ENCODE measurements around the gene SORL1.
"Not testable (repeated sequence)": the region's sequence is repeated elsewhere in the genome, so short reads cannot be mapped to it uniquely, and the experiment has no call there.

SORL1 gene

DNA sequence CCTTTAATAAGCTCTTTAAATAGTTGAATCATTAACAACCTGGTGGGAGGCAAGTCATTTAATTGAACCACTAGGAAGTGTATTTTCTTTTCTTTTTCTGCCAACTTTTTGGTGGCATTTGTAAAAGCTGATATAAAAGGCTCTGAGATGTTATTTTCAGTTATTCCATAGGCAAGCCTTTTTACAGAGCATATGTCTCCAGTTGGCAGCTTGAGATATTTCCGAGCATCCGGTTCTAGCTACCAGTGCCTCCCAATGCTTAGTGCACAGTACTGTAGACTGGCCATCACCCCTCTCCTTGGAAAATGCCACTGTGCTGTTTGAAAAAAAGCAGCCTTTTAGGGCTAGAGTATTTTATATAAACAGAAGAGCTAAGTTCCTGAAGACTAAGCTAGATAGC, 179.3 kb downstream of the SORL1 start:
- DNase-seq (ENCODE audit: low spot score): no peak

DNA sequence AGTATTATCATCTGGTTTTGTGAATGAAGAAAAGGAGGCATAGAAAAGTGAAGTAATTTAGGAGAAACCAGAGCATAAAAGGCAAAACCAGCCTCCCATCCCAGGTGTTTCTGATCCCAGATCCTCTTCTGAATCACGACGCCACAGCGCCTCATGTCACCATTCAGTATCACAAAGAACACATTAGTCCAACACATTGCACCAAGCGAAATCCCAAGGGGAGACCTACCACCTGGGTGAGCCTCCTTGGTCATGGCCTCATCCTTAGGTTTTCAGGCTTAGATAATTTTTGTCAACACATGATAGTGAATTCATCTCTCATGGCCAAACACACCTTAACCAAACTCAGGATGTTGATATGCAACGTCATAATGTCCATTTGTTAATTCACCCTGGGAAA, 182.2 kb downstream of the SORL1 start:
- DNase-seq (ENCODE audit: low spot score): no peak

DNA sequence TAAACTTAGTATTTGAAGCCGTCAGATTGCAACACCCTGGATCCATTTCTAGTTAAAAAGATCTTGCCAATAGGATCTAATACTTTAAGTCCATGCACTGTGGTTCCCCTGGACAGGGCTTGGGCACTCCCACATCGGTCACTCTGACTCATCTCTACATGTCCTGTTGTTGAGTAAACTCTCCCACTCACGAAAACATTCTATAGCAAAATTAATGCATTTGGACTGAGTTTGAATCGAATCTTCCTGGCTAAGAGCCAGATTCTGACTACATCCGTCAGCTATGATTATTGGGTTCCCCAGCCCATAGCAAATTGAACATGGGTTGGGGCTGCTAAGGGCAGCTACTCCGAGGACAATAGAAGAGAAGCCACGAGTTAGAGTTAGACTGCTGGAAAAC, 182.8 kb downstream of the SORL1 start:
- DNase-seq (ENCODE audit: low spot score): no peak

DNA sequence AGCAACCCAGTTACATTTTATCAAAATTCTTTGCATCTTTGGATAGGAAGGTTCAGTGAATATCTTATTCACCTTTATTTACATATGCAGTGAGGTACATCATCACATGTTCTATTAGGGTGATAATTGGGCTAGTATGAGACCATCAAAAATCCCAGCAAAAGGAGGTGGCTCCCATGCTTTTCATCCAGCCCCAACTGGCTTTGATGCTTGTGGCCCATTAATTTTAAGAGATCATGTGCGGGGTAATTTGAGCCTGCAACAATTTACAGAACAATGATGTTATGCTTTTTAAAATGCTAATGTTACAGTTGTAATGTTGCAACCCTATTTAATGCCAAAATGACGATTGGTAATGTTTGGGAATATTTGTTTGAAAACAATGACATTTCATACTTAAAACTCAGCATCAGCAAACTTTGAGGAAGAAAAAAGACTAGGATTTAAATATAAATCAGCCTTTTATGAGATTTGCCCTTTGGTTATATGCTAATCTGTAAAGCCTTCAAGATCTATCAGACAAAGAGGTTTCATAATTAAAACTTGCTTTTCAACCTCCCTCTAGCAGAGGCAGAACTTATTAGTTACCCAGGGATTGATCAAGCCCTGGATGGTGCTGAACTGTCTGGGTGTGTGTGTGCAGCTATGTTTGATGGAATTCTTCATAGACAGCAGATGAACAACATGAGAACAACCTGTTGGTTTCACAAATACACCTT, 184.1 kb downstream of the SORL1 start:
- no peak for DNase-seq (ENCODE audit: low spot score)

DNA sequence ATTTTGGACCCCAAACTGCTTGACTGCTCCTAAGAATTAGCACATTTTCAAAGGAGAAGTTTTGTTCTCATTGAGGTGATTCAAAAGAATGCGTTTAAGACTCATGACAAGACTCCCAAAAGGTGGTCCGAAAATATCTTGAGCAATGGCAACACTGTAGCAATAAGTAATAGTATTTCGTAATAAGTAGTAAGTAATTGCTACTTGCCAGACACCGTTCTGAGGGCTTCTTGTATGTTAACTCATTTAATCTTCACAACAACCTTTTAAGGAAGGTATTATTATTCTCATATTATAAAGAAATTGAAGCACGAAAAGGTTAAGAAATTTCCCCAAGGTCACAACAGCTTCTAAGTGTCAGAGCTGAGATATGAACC, 184.7 kb downstream of the SORL1 start:
- DNase-seq (ENCODE audit: low spot score): no peak

DNA sequence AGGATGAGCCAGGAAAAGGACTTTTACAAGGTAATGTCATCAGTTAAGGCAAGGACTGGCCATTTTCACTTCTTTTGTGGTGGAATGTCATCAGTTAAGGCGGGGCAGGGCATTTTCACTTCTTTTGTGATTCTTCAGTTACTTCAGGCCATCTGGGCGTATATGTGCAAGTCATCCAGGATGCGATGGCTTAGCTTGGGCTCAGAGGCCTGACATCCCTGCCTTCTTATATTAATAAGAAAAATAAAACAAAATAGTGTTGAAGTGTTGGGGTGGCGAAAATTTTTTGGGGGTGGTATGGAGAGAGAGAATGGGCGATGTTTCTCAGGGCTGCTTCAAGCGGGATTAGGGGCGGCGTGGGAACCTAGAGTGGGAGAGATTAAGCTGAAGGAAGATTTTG, 185.5 kb downstream of the SORL1 start:
- not testable (repeated sequence) for DNase-seq (ENCODE audit: low spot score)

DNA sequence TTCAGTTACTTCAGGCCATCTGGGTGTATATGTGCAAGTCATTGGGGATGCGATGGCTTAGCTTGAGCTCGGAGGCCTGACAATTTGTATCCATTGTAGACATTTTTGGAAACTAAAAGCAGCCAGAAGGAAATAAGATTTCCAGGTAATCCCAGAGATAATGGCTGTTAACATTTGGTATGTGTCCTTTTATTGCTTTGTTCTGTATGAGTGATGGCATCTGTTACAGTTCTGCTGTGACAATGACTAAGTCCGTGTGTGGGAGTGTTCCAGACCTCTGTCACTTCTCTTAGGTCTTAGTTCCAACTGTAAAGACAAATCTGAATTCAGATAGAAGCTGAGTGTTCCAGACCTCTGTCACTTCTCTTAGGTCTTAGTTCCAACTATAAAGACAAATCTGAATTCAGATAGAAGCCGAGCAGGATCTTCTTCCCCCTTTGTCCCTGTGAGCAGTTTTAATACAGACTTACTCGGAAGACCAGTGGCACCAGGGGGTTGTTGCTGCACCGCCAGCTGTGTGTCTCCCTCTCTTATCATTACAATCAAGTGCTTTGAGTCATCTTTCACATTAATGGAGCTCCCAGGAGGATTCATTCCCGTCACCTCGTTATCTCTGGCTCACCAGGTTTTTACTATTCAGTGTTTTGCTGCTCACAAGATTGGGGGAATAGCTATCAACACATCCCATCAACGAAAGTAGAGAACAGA, 191.5 kb downstream of the SORL1 start:
- no peak for DNase-seq (ENCODE audit: low spot score)

DNA sequence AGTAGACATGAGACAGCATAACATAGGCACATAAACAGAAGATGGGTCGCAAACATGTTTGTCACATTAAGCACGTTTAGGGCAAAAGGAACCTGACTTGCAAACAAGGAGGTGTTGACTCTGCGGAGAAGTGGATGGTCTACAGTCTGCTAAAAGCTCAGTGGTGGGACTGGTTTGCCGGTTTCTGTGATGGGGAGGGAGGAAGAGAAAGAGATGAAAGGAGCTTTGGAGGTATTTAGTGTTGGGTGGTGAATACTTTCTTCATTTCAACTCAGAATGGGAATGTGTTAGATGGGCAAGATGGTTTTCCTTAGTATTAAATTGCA, 192.0 kb downstream of the SORL1 start:
- no peak for DNase-seq (ENCODE audit: low spot score)

DNA sequence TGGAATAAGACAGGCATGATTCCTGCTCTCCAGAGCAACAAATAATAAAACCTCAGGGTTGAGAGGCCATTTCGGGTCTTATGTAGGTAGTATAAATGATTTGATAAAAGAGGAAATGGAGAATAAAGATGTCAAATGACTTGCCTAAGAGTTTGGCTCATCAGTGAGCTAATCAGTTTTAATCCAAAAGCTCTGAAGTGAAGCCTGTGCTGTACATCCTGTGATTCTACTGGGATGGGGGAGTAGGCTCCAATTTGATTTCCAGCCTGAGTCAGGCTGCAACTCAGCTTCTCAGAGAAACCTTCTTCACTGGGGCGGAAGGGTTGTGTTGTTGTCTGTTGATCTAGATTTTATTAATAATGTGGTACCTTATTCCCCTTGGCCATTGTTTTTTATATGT, 192.9 kb downstream of the SORL1 start:
- DNase-seq (ENCODE audit: low spot score): no peak

DNA sequence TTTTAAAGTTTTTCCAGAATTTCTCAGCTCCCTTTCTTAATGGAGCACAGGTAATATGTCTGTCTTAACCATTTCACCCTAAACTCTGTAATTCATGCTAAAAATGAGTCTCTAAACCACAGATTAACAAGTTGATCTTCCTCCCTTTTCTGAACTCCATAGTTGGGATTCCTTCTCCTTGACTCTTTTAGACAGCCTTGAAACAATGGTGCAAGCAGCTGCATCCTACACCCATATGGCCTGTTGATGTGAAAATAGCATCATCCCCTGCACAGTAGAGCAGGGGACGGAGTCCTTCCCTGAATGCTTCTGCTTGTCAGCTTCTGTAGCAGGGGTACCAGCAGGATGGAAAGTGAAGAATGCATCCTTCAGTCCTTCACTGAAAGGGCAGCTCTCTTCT, 193.5 kb downstream of the SORL1 start:
- no peak for DNase-seq (ENCODE audit: low spot score)

DNA sequence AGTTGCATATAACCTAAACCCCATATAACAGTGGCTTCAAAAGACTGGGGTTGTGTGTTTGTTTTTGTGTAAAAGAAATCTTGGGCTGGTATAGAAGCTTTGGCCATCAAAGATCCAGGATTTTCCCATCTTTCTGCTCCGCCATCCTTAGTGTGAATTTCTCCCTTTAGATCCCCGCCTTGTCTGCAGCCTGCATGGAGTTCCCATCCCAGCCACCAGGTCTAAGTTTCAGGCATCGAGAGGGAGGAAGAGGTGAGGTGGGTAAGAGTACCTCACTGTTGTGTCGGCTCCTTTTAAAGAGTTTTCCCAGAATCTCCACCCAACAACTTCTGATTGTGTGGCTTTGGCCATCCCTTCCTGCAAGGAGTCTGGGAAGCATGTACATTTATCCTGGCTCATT, 196.2 kb downstream of the SORL1 start:
- no peak for DNase-seq (ENCODE audit: low spot score)

DNA sequence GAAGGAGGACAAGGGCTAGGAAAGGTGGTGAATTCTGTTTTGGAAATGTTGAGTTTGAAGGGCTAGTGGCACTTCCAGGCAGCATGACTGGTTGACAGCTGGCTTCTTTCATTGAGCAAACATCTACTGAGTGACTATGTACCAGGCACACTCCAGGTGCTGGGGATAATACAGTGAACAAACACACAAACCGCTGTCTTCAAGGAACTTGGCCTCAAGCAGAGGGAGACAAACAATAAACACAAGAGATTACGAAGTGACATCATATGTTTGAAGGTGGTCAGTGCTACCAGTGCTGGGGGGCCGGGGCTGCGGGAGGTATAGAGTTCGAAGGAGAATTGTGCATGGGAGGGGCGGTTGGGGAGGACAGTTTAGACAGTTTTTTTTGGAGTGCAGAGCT, 197.7 kb downstream of the SORL1 start:
- DNase-seq (ENCODE audit: low spot score): no peak

DNA sequence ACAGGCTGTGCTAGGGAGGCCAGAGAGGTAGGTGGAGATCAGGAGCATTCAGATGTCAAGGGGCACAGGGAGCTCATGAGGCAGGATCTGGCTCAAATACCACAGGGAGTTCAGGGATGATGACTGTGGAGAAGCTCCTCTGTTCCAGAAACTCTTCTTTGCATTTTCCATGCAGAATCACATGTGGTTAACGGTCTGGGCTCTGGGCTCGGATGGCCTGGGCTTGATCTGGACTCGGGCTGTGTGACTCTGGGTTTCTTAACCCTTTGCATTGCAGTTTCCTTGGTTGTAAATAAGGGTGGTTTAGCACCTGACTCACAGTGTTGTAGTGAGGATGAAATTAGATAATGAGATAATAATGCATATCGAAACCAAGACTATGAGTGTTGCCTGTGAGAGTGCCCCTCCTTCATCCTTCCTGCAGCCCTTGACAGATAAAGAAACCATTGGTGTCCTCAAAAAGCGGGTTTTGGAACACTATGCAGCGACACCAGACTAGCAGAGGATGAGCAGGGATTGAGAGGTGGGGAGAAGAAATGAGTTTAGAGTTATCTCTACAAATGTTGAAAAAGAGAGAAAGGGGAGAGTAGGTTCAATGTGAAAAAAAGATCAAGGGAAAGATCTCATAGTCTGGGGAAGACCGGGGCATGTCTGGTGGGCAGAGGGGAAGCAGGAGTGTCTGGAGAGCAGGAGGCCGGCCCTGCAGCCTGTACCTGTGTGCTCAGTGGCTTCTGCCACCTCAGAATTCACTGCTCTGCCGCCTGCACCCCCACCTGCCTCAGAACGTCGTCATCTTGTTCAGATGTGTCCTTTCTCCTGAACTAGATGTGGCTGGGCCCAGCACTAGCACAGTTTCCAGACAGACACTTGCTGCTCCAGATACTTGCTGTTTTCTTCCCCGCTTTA, 198.5 kb downstream of the SORL1 start:
- no peak for DNase-seq (ENCODE audit: low spot score)

DNA sequence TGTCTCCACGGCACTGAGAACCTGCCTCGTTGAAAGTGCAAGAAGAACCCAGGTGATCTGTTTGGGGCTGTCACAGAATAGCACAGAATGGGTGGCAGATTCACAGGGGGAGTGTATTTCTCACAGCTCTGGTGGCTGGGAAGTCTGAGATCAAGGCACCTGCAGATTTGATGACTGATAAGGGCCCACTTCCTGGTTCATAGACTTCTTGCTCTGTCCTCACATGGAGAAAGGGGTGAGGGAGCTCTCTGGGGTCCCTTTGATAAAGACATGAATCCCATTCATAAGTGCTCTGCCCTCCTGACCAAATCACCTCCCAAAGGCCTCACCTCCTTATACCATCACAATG, 199.1 kb downstream of the SORL1 start:
- DNase-seq (ENCODE audit: low spot score): no peak

DNA sequence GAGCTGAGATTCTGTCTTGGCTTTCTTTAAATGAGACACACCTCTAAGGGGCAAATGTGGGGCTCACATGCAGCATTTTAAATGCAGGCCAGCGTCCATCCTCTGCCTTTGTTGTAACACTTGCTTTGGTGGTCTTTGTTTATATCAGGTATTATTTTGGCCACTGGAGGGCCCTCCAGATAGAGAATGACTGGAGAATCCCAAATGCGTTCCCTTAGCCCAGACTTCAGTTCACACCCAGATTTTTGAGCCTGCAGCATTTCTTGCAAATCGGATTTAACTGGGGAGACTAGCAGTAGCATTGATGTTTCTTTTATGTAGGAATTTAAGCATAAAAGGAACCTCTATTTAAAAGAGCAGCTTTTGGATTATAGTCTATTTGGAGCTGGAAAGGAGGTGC, 200.9 kb downstream of the SORL1 start:
- DNase-seq (ENCODE audit: low spot score): no peak

DNA sequence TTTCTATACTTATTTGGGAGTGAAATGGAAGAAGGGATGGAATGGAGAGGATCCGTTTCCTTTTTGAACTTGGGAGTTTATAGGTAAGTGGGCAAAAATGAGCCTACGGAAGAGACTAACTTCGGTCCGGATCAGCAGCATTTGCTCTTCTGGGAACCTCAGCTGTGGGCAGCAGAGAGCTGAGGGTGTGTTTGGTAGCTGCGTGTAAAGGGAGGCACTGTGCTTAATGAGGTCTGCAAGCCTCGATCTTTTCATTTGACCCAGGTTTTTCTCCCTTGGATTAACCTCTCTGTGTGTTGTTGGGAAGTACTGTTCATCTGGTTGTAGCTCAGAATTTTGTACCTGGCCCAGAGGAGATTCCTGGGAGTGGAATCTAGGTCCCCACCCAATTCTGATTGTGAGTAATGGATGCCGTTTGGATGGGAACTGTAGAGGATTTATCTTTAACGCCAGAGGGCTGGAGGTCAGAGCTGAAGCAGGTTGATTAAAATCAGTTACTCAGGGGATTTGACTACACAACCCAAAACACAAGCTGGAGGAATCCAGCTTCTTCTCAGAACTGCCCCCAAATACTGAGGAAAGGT, 202.2 kb downstream of the SORL1 start:
- no peak for DNase-seq (ENCODE audit: low spot score)

DNA sequence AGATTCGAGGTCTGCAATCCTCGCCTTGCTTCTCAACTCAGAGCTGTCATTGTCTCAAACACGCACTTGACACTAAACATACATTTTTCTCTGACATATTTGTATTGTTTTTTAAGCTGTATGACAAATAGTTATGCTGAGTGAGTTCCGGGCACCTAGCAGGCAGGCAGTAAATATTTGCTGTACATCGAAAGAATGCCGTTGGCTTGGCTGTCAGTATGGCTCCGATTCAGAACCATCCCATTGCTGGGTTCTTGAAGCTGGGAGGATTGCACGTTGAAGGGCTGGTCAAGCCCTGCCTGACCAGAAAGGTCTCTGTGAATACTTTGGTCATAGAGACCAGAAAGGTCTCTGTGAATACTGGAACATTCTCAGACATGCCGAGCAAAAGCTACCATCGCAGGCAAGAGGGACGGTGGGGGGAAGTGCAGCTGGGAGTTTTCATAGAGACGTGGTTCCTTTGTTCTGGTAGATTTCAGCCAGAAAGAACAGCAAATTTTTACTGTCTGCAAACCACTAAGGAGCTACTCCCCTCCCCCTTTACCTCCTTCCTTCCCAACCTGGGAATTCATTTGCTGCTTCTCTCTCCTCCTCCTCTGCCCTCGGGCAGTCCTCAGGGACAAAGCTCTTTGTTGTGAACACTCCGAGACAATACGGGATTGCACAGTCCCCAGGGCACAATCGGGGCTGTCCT, 202.9 kb downstream of the SORL1 start:
- DNase-seq (ENCODE audit: low spot score): no peak

DNA sequence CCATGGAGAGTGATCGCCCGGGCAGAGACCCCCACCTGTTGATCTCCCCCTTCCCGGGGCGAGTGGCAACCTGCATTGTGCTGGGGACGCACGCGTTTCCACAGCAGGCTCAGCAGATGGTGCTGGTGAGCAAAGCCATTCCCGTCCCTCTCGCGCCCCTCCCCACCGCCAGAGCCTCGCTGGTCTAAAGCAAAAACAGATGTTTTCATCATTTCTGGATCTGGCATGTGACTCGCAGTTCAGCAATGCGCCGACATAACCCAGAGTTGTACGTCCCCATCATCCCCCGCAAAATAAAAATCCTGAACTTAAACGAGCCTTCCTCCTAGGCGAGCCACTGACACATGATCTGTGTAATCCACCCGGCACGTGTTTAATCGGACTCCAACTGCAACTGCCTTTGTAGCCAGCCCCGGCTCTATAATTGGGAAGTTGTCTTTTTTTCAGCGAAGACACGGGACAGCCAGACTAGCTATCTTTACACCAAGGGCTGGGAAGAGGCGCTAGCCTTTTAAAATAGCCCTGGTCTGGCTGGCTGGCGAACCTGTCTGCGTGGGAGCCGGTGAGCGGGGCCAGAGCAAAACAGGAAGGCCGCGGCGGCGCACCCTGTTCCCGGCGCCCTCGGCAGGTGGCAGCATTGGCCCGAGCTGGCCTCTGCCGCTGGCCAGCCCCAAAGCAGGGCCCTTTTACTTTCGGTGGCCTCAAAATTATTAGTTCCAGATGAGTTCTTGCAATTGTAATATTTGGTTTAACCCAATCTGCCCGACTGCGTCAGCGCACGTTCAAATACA, 203.6 kb downstream of the SORL1 start:
- no peak for DNase-seq (ENCODE audit: low spot score)

DNA sequence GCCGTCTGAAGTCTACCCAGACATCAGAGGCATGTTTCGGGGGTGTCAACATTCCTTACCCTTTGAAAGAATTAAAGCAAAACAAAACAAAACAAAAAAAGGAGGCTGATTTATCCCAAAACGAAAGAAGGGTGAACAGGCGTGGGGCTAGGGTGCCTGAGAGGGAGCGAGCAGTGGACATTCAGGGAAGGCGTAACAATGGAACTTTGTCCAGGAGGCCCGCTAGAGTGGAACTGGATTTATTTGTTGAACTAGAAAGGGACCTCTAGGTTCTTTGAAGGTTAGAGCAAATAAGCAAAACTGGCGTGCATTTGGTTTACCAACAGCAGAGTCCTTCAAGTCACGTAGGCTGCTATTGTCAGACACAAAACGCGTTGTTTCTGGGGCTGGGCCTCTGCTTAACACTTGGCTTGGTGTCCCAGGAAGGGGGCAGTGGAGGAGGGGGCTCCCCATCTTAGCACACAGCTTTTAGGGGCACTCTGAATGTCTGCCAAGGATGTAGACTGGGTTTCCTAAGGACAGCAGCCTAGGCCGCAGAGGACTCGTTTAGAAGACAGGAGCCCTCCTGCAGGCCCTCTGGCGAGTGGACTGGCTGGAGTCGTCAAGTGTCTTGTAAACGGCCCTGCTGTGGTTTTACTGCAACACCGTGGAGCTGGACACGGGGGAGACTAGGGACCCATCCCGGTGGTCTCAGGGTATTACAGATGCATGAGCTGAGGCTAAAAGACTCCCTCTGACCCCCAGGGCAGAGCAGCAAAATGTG, 204.4 kb downstream of the SORL1 start:
- DNase-seq (ENCODE audit: low spot score): no peak

DNA sequence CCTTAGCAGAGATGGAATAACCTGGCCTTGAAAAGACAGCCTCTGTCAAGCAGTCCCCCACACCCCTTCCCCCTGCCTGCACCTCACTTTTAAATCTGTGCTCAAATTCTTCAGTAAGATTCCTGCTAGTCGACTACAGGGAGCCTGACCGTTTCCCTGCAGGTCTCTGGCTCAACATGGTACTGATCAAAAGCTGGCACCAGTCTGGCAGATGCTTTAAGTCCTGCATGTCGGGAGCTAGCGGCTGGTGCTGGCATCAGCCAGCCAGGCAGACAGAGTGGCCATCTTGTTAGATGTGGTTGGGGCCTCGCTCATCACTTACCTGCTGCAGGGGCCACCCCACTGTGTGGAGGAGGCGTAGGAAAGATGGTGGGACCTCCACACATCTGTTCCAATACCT, 205.0 kb downstream of the SORL1 start:
- DNase-seq (ENCODE audit: low spot score): no peak

DNA sequence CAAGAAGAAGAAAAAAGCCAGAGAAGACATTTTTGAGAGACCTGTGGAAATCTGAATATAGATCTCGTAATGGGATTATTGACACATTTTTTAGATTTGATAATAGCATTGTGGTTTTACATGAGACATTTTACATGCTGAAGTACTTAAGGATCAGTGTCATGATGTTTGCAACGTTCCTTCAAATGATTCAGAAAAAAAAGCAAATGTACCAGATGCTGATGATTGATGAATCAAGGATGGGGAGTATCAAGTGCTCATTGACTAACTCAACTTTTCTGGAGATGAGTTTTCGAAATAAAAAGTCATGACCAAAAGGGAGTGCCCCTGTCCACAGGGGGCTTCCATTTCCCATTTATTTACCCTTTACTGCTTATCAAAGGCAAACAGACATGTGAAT, 207.7 kb downstream of the SORL1 start:
- DNase-seq (ENCODE audit: low spot score): no peak

Measured in hematopoietic multipotent progenitor cell treated with erythropoietin and hydrocortisone succinate and interleukin-3 and kit ligand, for 17 days (in vitro differentiated cells).